K562 (cell line): ENCODE data around the gene BBS1. TPM values are rescaled to one million over a fixed set of nuclear protein-coding genes. Genes with fewer than 3 reads are reported as not detected.
A peak's percentile ranks its signal among the peaks of the same experiment; 100 is the strongest.

ENCODE experiments used
- ADNP ChIP-seq: fragments of 200-800 bp; sonication (Bioruptor generic); IDR thresholded peaks from 2 replicates; pipeline ENCODE4 v1.6.1; 2016; ENCODE audit warnings: missing genetic modification characterization, missing compliant biosample characterization
- CREB3L1 ChIP-seq: fragments of 450-650 bp; IDR thresholded peaks from 2 replicates; pipeline ENCODE4 v1.6.1; 2014; ENCODE audit warnings: low read depth, mild to moderate bottlenecking, moderate library complexity, borderline replicate concordance
- CREBBP ChIP-seq: IDR thresholded peaks from one replicate; pipeline ENCODE4 v1.6.1; 2012; ENCODE audit warnings: low read depth, mild to moderate bottlenecking, control low read depth, inconsistent platforms, low read length
- FIP1L1 ChIP-seq: fragments of 200-400 bp; formaldehyde crosslinking; IDR thresholded peaks from 2 replicates; pipeline ENCODE4 v1.6.1; 2018; ENCODE audit warnings: mild to moderate bottlenecking, low read depth, low read length; ENCODE audit not compliant: poor library complexity, severe bottlenecking
- HEY1 ChIP-seq: fragments of 250-450 bp; sonication (Bioruptor Pico); IDR thresholded peaks from 2 replicates; pipeline ENCODE4 v1.5.0; 2020; ENCODE audit warnings: mild to moderate bottlenecking, moderate library complexity, borderline replicate concordance
- IRF1 ChIP-seq: sonication (generic); formaldehyde crosslinking; IDR thresholded peaks from 2 replicates; pipeline ENCODE4 v1.8.0; 2022; ENCODE audit warnings: missing genetic modification reagents, mild to moderate bottlenecking, borderline replicate concordance
- MYBL2 ChIP-seq, 2 experiments: fragments of 450-650 bp in 1 of 2; sonication (generic) in 1 of 2; formaldehyde crosslinking in 1 of 2; IDR thresholded peaks; 2 replicates each; pipeline versions ENCODE4 v1.6.1 to v1.8.1; 2017 to 2022; ENCODE audit warnings: borderline replicate concordance in 1 of 2, inconsistent platforms in 1 of 2, low read depth in 1 of 2, mild to moderate bottlenecking in 1 of 2, missing genetic modification reagents in 1 of 2, moderate library complexity in 1 of 2
- PCBP2 ChIP-seq: fragments of 200-400 bp; formaldehyde crosslinking; IDR thresholded peaks from 2 replicates; pipeline ENCODE4 v1.6.1; 2018; ENCODE audit warnings: low read length, low read depth, mild to moderate bottlenecking, moderate library complexity; ENCODE audit not compliant: poor library complexity, severe bottlenecking
- RB1 ChIP-seq: fragments of 450-650 bp; IDR thresholded peaks from 2 replicates; pipeline ENCODE4 v1.6.1; 2017; ENCODE audit warnings: low read depth, mild to moderate bottlenecking
- RBM34 ChIP-seq: fragments of 200-400 bp; formaldehyde crosslinking; IDR thresholded peaks from 2 replicates; pipeline ENCODE4 v1.6.1; 2018; ENCODE audit warnings: low read length, borderline replicate concordance; ENCODE audit not compliant: insufficient read depth
- ZBED1 ChIP-seq: IDR thresholded peaks from 2 replicates; pipeline ENCODE4 v1.6.1; 2014
- ZBTB9 ChIP-seq: fragments of 450-650 bp; formaldehyde crosslinking; IDR thresholded peaks from 2 replicates; pipeline ENCODE4 v1.4.0; 2020; ENCODE audit warnings: mild to moderate bottlenecking, moderate library complexity
- ZNF133 ChIP-seq: fragments of 250-450 bp; sonication (Bioruptor Pico); IDR thresholded peaks from 2 replicates; pipeline ENCODE4 v1.4.0; 2020; ENCODE audit warnings: mild to moderate bottlenecking
- ZNF197 ChIP-seq: fragments of 200-800 bp; sonication (Bioruptor generic); IDR thresholded peaks from 2 replicates; pipeline ENCODE4 v1.6.1; 2016; ENCODE audit warnings: low read depth, missing genetic modification characterization, missing compliant biosample characterization
- ZNF41 ChIP-seq: fragments of 250-450 bp; sonication (Bioruptor Pico); conservative IDR thresholded peaks from 2 replicates; pipeline ENCODE4 v1.4.0; 2020; ENCODE audit warnings: mild to moderate bottlenecking
- ZNF57 ChIP-seq: fragments of 450-650 bp; formaldehyde crosslinking; IDR thresholded peaks from 2 replicates; pipeline ENCODE4 v1.4.0; 2020; ENCODE audit warnings: mild to moderate bottlenecking, moderate library complexity
- ZNF583 ChIP-seq: fragments of 250-450 bp; sonication (Bioruptor Pico); IDR thresholded peaks from 2 replicates; pipeline ENCODE4 v1.4.0; 2020
- ZNF766 ChIP-seq: fragments of 200-800 bp; sonication (Bioruptor generic); conservative IDR thresholded peaks from 2 replicates; pipeline ENCODE4 v1.6.1; 2016; ENCODE audit warnings: missing genetic modification characterization, missing compliant biosample characterization
- polyA plus RNA-seq, 8 experiments: library from polyadenylated mRNA; depleted of rRNA in 4 of 8; stranded (reverse) in 5 of 8; unstranded in 3 of 8; fragments of >200 nt; fragmentation: Nextera tagmentation in 2 of 8; fragmentation: Illumina TruSeq in 1 of 8; extraction: Ambion mirVana in 2 of 8; extraction: Trizol in 1 of 8; gene quantifications; 2 replicates each; pipeline versions ENCODE4 v1.2.1 to v1.2.3, GENCODE V29; 2011 to 2014; ENCODE audit warnings: inconsistent platforms in 1 of 8, missing spikeins in 1 of 8
- total RNA-seq, 7 experiments: library from RNA; depleted of rRNA in 6 of 7; stranded (reverse); fragments of >200 nt in 6 of 7; fragmentation: Illumina TruSeq in 2 of 7; extraction: Trizol in 2 of 7; gene quantifications; 2 replicates each; pipeline versions ENCODE4 v1.2.1 to v1.2.3, GENCODE V29; 2011 to 2021; ENCODE audit warnings: low replicate concordance in 1 of 7
- TF ChIP-seq, protein P1 (sequence below): fragments of 150-350 bp; IDR thresholded peaks from 2 replicates; pipeline ENCODE4 v1.6.1; 2014; ENCODE audit warnings: low read depth, mild to moderate bottlenecking, low read length, borderline replicate concordance

BBS1 gene
- total and polyA plus RNA-seq, 9 of the 15 experiments (the other 6 are each of a cell fraction or from before 2014, with no cell fraction given): 9.0 to 19.8 (median 12.1) TPM

- TF ChIP-seq IRF1 (CRISPR knock-in tag) (no peak), ZNF766 (CRISPR knock-in tag) (no peak), ADNP (tag) (peak; percentile 94), RBM34 (no peak), CREB3L1 (peak; percentile 54; the same call in 1 of the 2 replicates), ZNF583 (CRISPR knock-in tag) (no peak), ZBED1 (no peak), ZNF133 (CRISPR knock-in tag) (no peak), ZNF57 (CRISPR knock-in tag) (no peak), RB1 (peak; percentile 64), ZNF197 (CRISPR knock-in tag) (no peak), MYBL2 (IDR thresholded peaks at IDR 0.05; ENCODE audit: low read depth) (no peak), MYBL2 (CRISPR knock-in tag; IDR thresholded peaks at IDR 0.05; ENCODE audit: borderline replicate concordance) (no peak), HEY1 (no peak), ZNF41 (CRISPR knock-in tag) (no peak), PCBP2 (no peak), CREBBP (no peak), ZBTB9 (CRISPR knock-in tag) (no peak), FIP1L1 (peak; percentile 75)
- TF ChIP-seq, protein P1, sequence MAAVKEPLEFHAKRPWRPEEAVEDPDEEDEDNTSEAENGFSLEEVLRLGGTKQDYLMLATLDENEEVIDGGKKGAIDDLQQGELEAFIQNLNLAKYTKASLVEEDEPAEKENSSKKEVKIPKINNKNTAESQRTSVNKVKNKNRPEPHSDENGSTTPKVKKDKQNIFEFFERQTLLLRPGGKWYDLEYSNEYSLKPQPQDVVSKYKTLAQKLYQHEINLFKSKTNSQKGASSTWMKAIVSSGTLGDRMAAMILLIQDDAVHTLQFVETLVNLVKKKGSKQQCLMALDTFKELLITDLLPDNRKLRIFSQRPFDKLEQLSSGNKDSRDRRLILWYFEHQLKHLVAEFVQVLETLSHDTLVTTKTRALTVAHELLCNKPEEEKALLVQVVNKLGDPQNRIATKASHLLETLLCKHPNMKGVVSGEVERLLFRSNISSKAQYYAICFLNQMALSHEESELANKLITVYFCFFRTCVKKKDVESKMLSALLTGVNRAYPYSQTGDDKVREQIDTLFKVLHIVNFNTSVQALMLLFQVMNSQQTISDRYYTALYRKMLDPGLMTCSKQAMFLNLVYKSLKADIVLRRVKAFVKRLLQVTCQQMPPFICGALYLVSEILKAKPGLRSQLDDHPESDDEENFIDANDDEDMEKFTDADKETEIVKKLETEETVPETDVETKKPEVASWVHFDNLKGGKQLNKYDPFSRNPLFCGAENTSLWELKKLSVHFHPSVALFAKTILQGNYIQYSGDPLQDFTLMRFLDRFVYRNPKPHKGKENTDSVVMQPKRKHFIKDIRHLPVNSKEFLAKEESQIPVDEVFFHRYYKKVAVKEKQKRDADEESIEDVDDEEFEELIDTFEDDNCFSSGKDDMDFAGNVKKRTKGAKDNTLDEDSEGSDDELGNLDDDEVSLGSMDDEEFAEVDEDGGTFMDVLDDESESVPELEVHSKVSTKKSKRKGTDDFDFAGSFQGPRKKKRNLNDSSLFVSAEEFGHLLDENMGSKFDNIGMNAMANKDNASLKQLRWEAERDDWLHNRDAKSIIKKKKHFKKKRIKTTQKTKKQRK: no peak
Observed at GRCh38 chr11:66480117-66480938, 30.1 kb upstream of the BBS1 start, which contains the start of gene DPP3 (continued).
